ENCODE measurements around the gene MACROD1.
"Not testable (repeated sequence)": the region's sequence is repeated elsewhere in the genome, so short reads cannot be mapped to it uniquely, and the experiment has no call there.

- TF ChIP-seq, protein P1, sequence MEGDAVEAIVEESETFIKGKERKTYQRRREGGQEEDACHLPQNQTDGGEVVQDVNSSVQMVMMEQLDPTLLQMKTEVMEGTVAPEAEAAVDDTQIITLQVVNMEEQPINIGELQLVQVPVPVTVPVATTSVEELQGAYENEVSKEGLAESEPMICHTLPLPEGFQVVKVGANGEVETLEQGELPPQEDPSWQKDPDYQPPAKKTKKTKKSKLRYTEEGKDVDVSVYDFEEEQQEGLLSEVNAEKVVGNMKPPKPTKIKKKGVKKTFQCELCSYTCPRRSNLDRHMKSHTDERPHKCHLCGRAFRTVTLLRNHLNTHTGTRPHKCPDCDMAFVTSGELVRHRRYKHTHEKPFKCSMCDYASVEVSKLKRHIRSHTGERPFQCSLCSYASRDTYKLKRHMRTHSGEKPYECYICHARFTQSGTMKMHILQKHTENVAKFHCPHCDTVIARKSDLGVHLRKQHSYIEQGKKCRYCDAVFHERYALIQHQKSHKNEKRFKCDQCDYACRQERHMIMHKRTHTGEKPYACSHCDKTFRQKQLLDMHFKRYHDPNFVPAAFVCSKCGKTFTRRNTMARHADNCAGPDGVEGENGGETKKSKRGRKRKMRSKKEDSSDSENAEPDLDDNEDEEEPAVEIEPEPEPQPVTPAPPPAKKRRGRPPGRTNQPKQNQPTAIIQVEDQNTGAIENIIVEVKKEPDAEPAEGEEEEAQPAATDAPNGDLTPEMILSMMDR (IDR thresholded peaks at IDR 0.05), result not testable (repeated sequence)
- not testable (repeated sequence) for TF ChIP-seq ARID4B (CRISPR knock-in tag; IDR thresholded peaks at IDR 0.05; ENCODE audit: borderline replicate concordance)
Measured at GRCh38 chr11:64162769-64163168, 3.1 kb downstream of the MACROD1 start.

All from WTC11 (cell line).